ENCODE data around the gene IL23R.
"Not testable (repeated sequence)": the region's sequence is repeated elsewhere in the genome, so short reads cannot be mapped to it uniquely, and the experiment has no call there.

The IL23R gene

GRCh38 chr1:67192902-67193301 lies 26.6 kb downstream of the IL23R start:
- Histone ChIP-seq H3K4me1 (ENCODE audit: control insufficient read depth, insufficient read depth, low read length, poor library complexity, severe bottlenecking) (no peaks in the 10 kb centered on the region), H3K9me3 (ENCODE audit: control insufficient read depth, low read length) (no peaks in the 10 kb centered on the region), H3K36me3 (ENCODE audit: control insufficient read depth, insufficient read depth, low read length) (no peaks in the 10 kb centered on the region), H3K27ac (ENCODE audit: low read depth, low read length, severe bottlenecking) (no peak overlapping the region), H3K4me3 (ENCODE audit: extremely low read depth, insufficient read depth, low read length, poor library complexity, severe bottlenecking) (no peak overlapping the region)
- no CpG with 5 or more reads among the region's 1 CpG for WGBS, 2 experiments (ENCODE audit: insufficient coverage in 2 of 2)

- no peak overlapping the region for H3K27ac ChIP-seq (ENCODE audit: low read depth, low read length, severe bottlenecking)
- 33% methylated on average over 2 of the region's 3 CpGs; no CpG with 5 or more reads in 1 of the 2 experiments for WGBS, 2 experiments (ENCODE audit: insufficient coverage in 2 of 2)
- no peaks in the 10 kb centered on the region for H3K36me3 ChIP-seq (ENCODE audit: control insufficient read depth, insufficient read depth, low read length)
- H3K4me3 ChIP-seq (ENCODE audit: extremely low read depth, insufficient read depth, low read length, poor library complexity, severe bottlenecking): no peak overlapping the region
- no peaks in the 10 kb centered on the region for H3K4me1 ChIP-seq (ENCODE audit: control insufficient read depth, insufficient read depth, low read length, poor library complexity, severe bottlenecking)
- H3K9me3 ChIP-seq (ENCODE audit: control insufficient read depth, low read length): no peaks in the 10 kb centered on the region
Measured at GRCh38 chr1:67193704-67194103, 27.4 kb downstream of the IL23R start.

GRCh38 chr1:67194209-67194863 lies 28.1 kb downstream of the IL23R start:
- Histone ChIP-seq H3K36me3 (ENCODE audit: control insufficient read depth, insufficient read depth, low read length) (no peaks in the 10 kb centered on the region), H3K4me3 (ENCODE audit: extremely low read depth, insufficient read depth, low read length, poor library complexity, severe bottlenecking) (no peak overlapping the region), H3K27ac (ENCODE audit: low read depth, low read length, severe bottlenecking) (no peak overlapping the region), H3K9me3 (ENCODE audit: control insufficient read depth, low read length) (no peaks in the 10 kb centered on the region), H3K4me1 (ENCODE audit: control insufficient read depth, insufficient read depth, low read length, poor library complexity, severe bottlenecking) (no peaks in the 10 kb centered on the region)
- no CpG with 5 or more reads among the region's 2 CpGs for WGBS, 2 experiments (ENCODE audit: insufficient coverage in 2 of 2)

GRCh38 chr1:67200755-67201154 lies 34.5 kb downstream of the IL23R start:
- H3K36me3 ChIP-seq (ENCODE audit: control insufficient read depth, insufficient read depth, low read length): no peaks in the 10 kb centered on the region
- H3K4me3 ChIP-seq (ENCODE audit: extremely low read depth, insufficient read depth, low read length, poor library complexity, severe bottlenecking): no peak overlapping the region
- H3K27ac ChIP-seq (ENCODE audit: low read depth, low read length, severe bottlenecking): no peak overlapping the region
- 83 to 100% methylated on average over 1 to 2 of the region's 3 CpGs for WGBS, 2 experiments (ENCODE audit: insufficient coverage in 2 of 2)
- no peaks in the 10 kb centered on the region for H3K9me3 ChIP-seq (ENCODE audit: control insufficient read depth, low read length)
- no peaks in the 10 kb centered on the region for H3K4me1 ChIP-seq (ENCODE audit: control insufficient read depth, insufficient read depth, low read length, poor library complexity, severe bottlenecking)

- WGBS, 2 experiments (ENCODE audit: insufficient coverage in 2 of 2): 83 to 93% methylated on average over 1 of the region's 1 CpG
- Histone ChIP-seq H3K9me3 (ENCODE audit: control insufficient read depth, low read length) (no peaks in the 10 kb centered on the region), H3K36me3 (ENCODE audit: control insufficient read depth, insufficient read depth, low read length) (no peaks in the 10 kb centered on the region), H3K4me3 (ENCODE audit: extremely low read depth, insufficient read depth, low read length, poor library complexity, severe bottlenecking) (no peak overlapping the region), H3K27ac (ENCODE audit: low read depth, low read length, severe bottlenecking) (no peak overlapping the region), H3K4me1 (ENCODE audit: control insufficient read depth, insufficient read depth, low read length, poor library complexity, severe bottlenecking) (no peaks in the 10 kb centered on the region)
Measured at GRCh38 chr1:67201891-67202290, 35.6 kb downstream of the IL23R start.

- H3K4me3 ChIP-seq (ENCODE audit: extremely low read depth, insufficient read depth, low read length, poor library complexity, severe bottlenecking): no peak overlapping the region
- no peaks in the 10 kb centered on the region for H3K4me1 ChIP-seq (ENCODE audit: control insufficient read depth, insufficient read depth, low read length, poor library complexity, severe bottlenecking)
- H3K27ac ChIP-seq (ENCODE audit: low read depth, low read length, severe bottlenecking): no peak overlapping the region
- WGBS, 2 experiments (ENCODE audit: insufficient coverage in 2 of 2): 75 to 93% methylated on average over 3 to 4 of the region's 8 CpGs
- H3K9me3 ChIP-seq (ENCODE audit: control insufficient read depth, low read length): no peaks in the 10 kb centered on the region
- no peaks in the 10 kb centered on the region for H3K36me3 ChIP-seq (ENCODE audit: control insufficient read depth, insufficient read depth, low read length)
Measured at GRCh38 chr1:67204298-67204980, 38.2 kb downstream of the IL23R start.

GRCh38 chr1:67207398-67207797 lies 41.1 kb downstream of the IL23R start:
- not testable (repeated sequence) for H3K4me3 ChIP-seq (ENCODE audit: extremely low read depth, insufficient read depth, low read length, poor library complexity, severe bottlenecking); H3K4me1 ChIP-seq (ENCODE audit: control insufficient read depth, insufficient read depth, low read length, poor library complexity, severe bottlenecking); H3K9me3 ChIP-seq (ENCODE audit: control insufficient read depth, low read length); H3K36me3 ChIP-seq (ENCODE audit: control insufficient read depth, insufficient read depth, low read length); H3K27ac ChIP-seq (ENCODE audit: low read depth, low read length, severe bottlenecking)
- 92 to 94% methylated on average over 4 to 5 of the region's 5 CpGs for WGBS, 2 experiments (ENCODE audit: insufficient coverage in 2 of 2)

GRCh38 chr1:67208217-67208616 lies 42.0 kb downstream of the IL23R start:
- Histone ChIP-seq H3K27ac (ENCODE audit: low read depth, low read length, severe bottlenecking) (no peak overlapping the region), H3K9me3 (ENCODE audit: control insufficient read depth, low read length) (no peaks in the 10 kb centered on the region), H3K4me3 (ENCODE audit: extremely low read depth, insufficient read depth, low read length, poor library complexity, severe bottlenecking) (no peak overlapping the region), H3K36me3 (ENCODE audit: control insufficient read depth, insufficient read depth, low read length) (no peaks in the 10 kb centered on the region), H3K4me1 (ENCODE audit: control insufficient read depth, insufficient read depth, low read length, poor library complexity, severe bottlenecking) (no peaks in the 10 kb centered on the region)
- 45 to 60% methylated on average over 2 of the region's 2 CpGs for WGBS, 2 experiments (ENCODE audit: insufficient coverage in 2 of 2)

GRCh38 chr1:67209521-67209920 lies 43.3 kb downstream of the IL23R start:
- no peaks in the 10 kb centered on the region for H3K9me3 ChIP-seq (ENCODE audit: control insufficient read depth, low read length)
- no peaks in the 10 kb centered on the region for H3K36me3 ChIP-seq (ENCODE audit: control insufficient read depth, insufficient read depth, low read length)
- no peaks in the 10 kb centered on the region for H3K4me1 ChIP-seq (ENCODE audit: control insufficient read depth, insufficient read depth, low read length, poor library complexity, severe bottlenecking)
- H3K4me3 ChIP-seq (ENCODE audit: extremely low read depth, insufficient read depth, low read length, poor library complexity, severe bottlenecking): no peak overlapping the region
- 88 to 100% methylated on average over 2 to 3 of the region's 3 CpGs for WGBS, 2 experiments (ENCODE audit: insufficient coverage in 2 of 2)
- H3K27ac ChIP-seq (ENCODE audit: low read depth, low read length, severe bottlenecking): no peak overlapping the region

- Histone ChIP-seq H3K27ac (ENCODE audit: low read depth, low read length, severe bottlenecking) (no peak overlapping the region), H3K36me3 (ENCODE audit: control insufficient read depth, insufficient read depth, low read length) (no peaks in the 10 kb centered on the region), H3K4me1 (ENCODE audit: control insufficient read depth, insufficient read depth, low read length, poor library complexity, severe bottlenecking) (no peaks in the 10 kb centered on the region), H3K9me3 (ENCODE audit: control insufficient read depth, low read length) (no peaks in the 10 kb centered on the region), H3K4me3 (ENCODE audit: extremely low read depth, insufficient read depth, low read length, poor library complexity, severe bottlenecking) (no peak overlapping the region)
- 65 to 79% methylated on average over 2 to 4 of the region's 4 CpGs for WGBS, 2 experiments (ENCODE audit: insufficient coverage in 2 of 2)
Measured at GRCh38 chr1:67211589-67212563, 45.6 kb downstream of the IL23R start.
